Uterus (tissue), 4 donors: ENCODE data around the gene PEX11A. TPM values are rescaled to one million over a fixed set of nuclear protein-coding genes. Genes with fewer than 3 reads are reported as not detected.
A peak's percentile ranks its signal among the peaks of the same experiment; 100 is the strongest.

Source experiments
- DNase-seq, 2 donors: peaks; one replicate each; pipeline ENCODE4 v3.0.0-alpha.2; 2019 to 2020
- H3K27ac ChIP-seq, 2 donors: fragments of 200-600 bp; sonication (generic); 1 replicate in 1 of 2; 2 replicates in 1 of 2; pipeline ENCODE4 v1.5.1; 2016 to 2018
- H3K27me3 ChIP-seq, 2 donors: fragments of 200-600 bp; sonication (generic); one replicate each; pipeline ENCODE4 v1.5.1; 2018 to 2019; ENCODE audit warnings: control low read depth in 1 of 2
- H3K36me3 ChIP-seq, 2 donors: fragments of 200-600 bp; sonication (generic); one replicate each; pipeline ENCODE4 v1.5.1; 2019; ENCODE audit warnings: control low read depth in 1 of 2
- H3K4me1 ChIP-seq, 2 donors: fragments of 200-600 bp; sonication (generic); one replicate each; pipeline ENCODE4 v1.5.1; 2018 to 2019; ENCODE audit warnings: control low read depth in 1 of 2
- H3K4me3 ChIP-seq, 2 donors: fragments of 200-600 bp; sonication (generic); 1 replicate in 1 of 2; 2 replicates in 1 of 2; pipeline ENCODE4 v1.5.1; 2018 to 2019; ENCODE audit warnings: mild to moderate bottlenecking in 1 of 2
- H3K9me3 ChIP-seq, 2 donors: fragments of 200-600 bp; sonication (generic); one replicate each; pipeline ENCODE4 v1.5.1; 2019; ENCODE audit warnings: control low read depth in 1 of 2
- CTCF ChIP-seq, 4 experiments: fragments of 200-600 bp in 2 of 4; fragments of 450-650 bp in 2 of 4; sonication (generic) in 2 of 4; IDR thresholded peaks; one replicate each; pipeline ENCODE4 v1.5.1; 2016 to 2019; ENCODE audit warnings: antibody characterized with exemption in 4 of 4, mild to moderate bottlenecking in 2 of 4, moderate library complexity in 1 of 4
- POLR2A ChIP-seq, 2 donors: fragments of 450-650 bp; IDR thresholded peaks; one replicate each; pipeline ENCODE4 v1.6.1; 2016; ENCODE audit warnings: antibody characterized with exemption in 2 of 2, mild to moderate bottlenecking in 1 of 2, moderate library complexity in 1 of 2
- intact Hi-C: fragments of 100-400 bp; cut with DNase I; formaldehyde crosslinking; loops from one replicate; pipeline ENCODE4 v1.15.1; 2023; ENCODE audit warnings: low total_unique reads
- total RNA-seq, 4 donors: library from RNA; depleted of rRNA in 3 of 4; stranded (reverse); fragments of >200 nt in 3 of 4; gene quantifications; one replicate each; pipeline versions ENCODE4 v1.1.0 to v1.2.4, GENCODE V29; 2014 to 2023
- donor health status: DM: yes; HTN: yes; CAD: no.

PEX11A gene
- total RNA-seq, 4 donors from 2014 or later: 1.5 to 16.2 (median 8.7) TPM

- no peak for TF ChIP-seq POLR2A (IDR thresholded peaks at IDR 0.05)
- no peak for TF ChIP-seq CTCF (IDR thresholded peaks at IDR 0.05)
- Histone ChIP-seq H3K4me3 (no peak within 1 kb of the TSS), H3K27ac (peak within 1 kb of the TSS in 1 of 2 donors; percentile 56), H3K27me3 (no peaks in the 10 kb centered on the region), H3K4me1 (no peaks in the 10 kb centered on the region), H3K36me3 (no peaks in the 10 kb centered on the region), H3K9me3 (no peaks in the 10 kb centered on the region)
- no peak for DNase-seq
- intact Hi-C loops: no loop called here
Observed at GRCh38 chr15:89679212-89679611, 11.3 kb downstream of the PEX11A start, which contains the start of gene PLIN1. TSS of gene PLIN1 (minus strand) at chr15:89679367. CDS start at chr15:89677489, 1,878 bp downstream.

GRCh38 chr15:89677381-89677780 is 13.2 kb downstream of the PEX11A start:
- no peak for DNase-seq
- intact Hi-C loops: no loop called here
- H3K27ac ChIP-seq: no peak overlapping the region
- H3K36me3 ChIP-seq: no peaks in the 10 kb centered on the region
- no peaks in the 10 kb centered on the region for H3K4me1 ChIP-seq
- no peak for TF ChIP-seq CTCF (IDR thresholded peaks at IDR 0.05)
- no peak for TF ChIP-seq POLR2A (IDR thresholded peaks at IDR 0.05)
- H3K4me3 ChIP-seq: no peak overlapping the region
- no peaks in the 10 kb centered on the region for H3K27me3 ChIP-seq
- no peaks in the 10 kb centered on the region for H3K9me3 ChIP-seq

- TF ChIP-seq CTCF (IDR thresholded peaks at IDR 0.05): no peak
- TF ChIP-seq POLR2A (IDR thresholded peaks at IDR 0.05): no peak
- DNase-seq: no peak
- intact Hi-C loops: no loop called here
- no peaks in the 10 kb centered on the region for H3K36me3 ChIP-seq
- no peaks in the 10 kb centered on the region for H3K4me1 ChIP-seq
- no peaks in the 10 kb centered on the region for H3K27me3 ChIP-seq
- no peak overlapping the region for H3K27ac ChIP-seq
- H3K4me3 ChIP-seq: no peak overlapping the region
- no peaks in the 10 kb centered on the region for H3K9me3 ChIP-seq
Observed at GRCh38 chr15:89675606-89676005, 14.9 kb downstream of the PEX11A start.

- H3K4me3 ChIP-seq: no peak overlapping the region
- no peaks in the 10 kb centered on the region for H3K9me3 ChIP-seq
- intact Hi-C loops: no loop called here
- no peak for TF ChIP-seq CTCF (IDR thresholded peaks at IDR 0.05)
- no peak for TF ChIP-seq POLR2A (IDR thresholded peaks at IDR 0.05)
- H3K27ac ChIP-seq: no peak overlapping the region
- no peak for DNase-seq
- no peaks in the 10 kb centered on the region for H3K36me3 ChIP-seq
- H3K27me3 ChIP-seq: no peaks in the 10 kb centered on the region
- no peaks in the 10 kb centered on the region for H3K4me1 ChIP-seq
Observed at GRCh38 chr15:89674526-89674925, 16.0 kb downstream of the PEX11A start.

GRCh38 chr15:89673165-89673512 is 17.4 kb downstream of the PEX11A start:
- Histone ChIP-seq H3K27me3 (no peaks in the 10 kb centered on the region), H3K36me3 (no peaks in the 10 kb centered on the region), H3K4me3 (no peak overlapping the region), H3K9me3 (no peaks in the 10 kb centered on the region), H3K4me1 (no peaks in the 10 kb centered on the region), H3K27ac (no peak overlapping the region)
- TF ChIP-seq POLR2A (IDR thresholded peaks at IDR 0.05): no peak
- no peak for TF ChIP-seq CTCF (IDR thresholded peaks at IDR 0.05)
- intact Hi-C loops: no loop called here
- DNase-seq: no peak
